ENCODE measurements around the gene SLC11A2. TPM values are rescaled to one million over a fixed set of nuclear protein-coding genes. Genes with fewer than 3 reads are reported as not detected.

Gene SLC11A2
- total and polyA plus RNA-seq, 2 experiments from 2014 or later, result 18.7 to 22.8 TPM

GRCh38 chr12:51067771-51068170 lies 41.6 kb upstream of the SLC11A2 start:
- Histone ChIP-seq H3K9me2 (ENCODE audit: insufficient read depth) (no peaks in the 10 kb centered on the region), H3K4me3 (no peak overlapping the region), H3K27me3 (replicated peaks; ENCODE audit: insufficient read depth) (no peaks in the 10 kb centered on the region), H4K20me1 (ENCODE audit: insufficient read depth) (no peaks in the 10 kb centered on the region), H3K4me1 (ENCODE audit: insufficient read depth) (no peaks in the 10 kb centered on the region), H3F3A (ENCODE audit: insufficient read depth) (peaks cover 17% of the 10 kb centered on the region), H3K27ac (no peak overlapping the region), H2AFZ (no peak overlapping the region), H3K4me2 (ENCODE audit: unreplicated experiment) (no peak overlapping the region), H3K9ac (no peak overlapping the region), H3K79me2 (ENCODE audit: insufficient read depth) (peaks cover 10% of the 10 kb centered on the region; the same call in 1 of the 2 replicates), H3K36me3 (ENCODE audit: low read depth) (peaks cover 71% of the 10 kb centered on the region), H3K9me3 (ENCODE audit: low read depth) (no peaks in the 10 kb centered on the region)
- TF ChIP-seq EZH2phosphoT487 (IDR thresholded peaks at IDR 0.05; ENCODE audit: insufficient read depth, low read depth), result no peak
- no peak for TF ChIP-seq EZH2 (IDR thresholded peaks at IDR 0.05; ENCODE audit: insufficient read depth, poor library complexity, severe bottlenecking)
- 77 to 84% methylated on average over 6 to 7 of the region's 7 CpGs for WGBS, 2 experiments (ENCODE audit: low coverage in 1 of 2, low lambda C conversion rate in 2 of 2, missing lambda C conversion rate in 2 of 2)
- in situ Hi-C loops (cut with MboI), result no loop called here
- DNase-seq, result no peak

GRCh38 chr12:51067229-51067628 lies 41.0 kb upstream of the SLC11A2 start:
- H3K9me2 ChIP-seq (ENCODE audit: insufficient read depth), result no peaks in the 10 kb centered on the region
- H3K79me2 ChIP-seq (ENCODE audit: insufficient read depth), result 0 out of 2 replicates have a peak, but pooled peaks cover 8% of the 10 kb centered on the region
- no peak overlapping the region for H3K27ac ChIP-seq
- no peaks in the 10 kb centered on the region for H3K9me3 ChIP-seq (ENCODE audit: low read depth)
- in situ Hi-C loops (cut with MboI), result no loop called here
- H3F3A ChIP-seq (ENCODE audit: insufficient read depth), result peaks cover 22% of the 10 kb centered on the region
- H3K4me2 ChIP-seq (ENCODE audit: unreplicated experiment), result no peak overlapping the region
- no peak for DNase-seq
- no peaks in the 10 kb centered on the region for H3K4me1 ChIP-seq (ENCODE audit: insufficient read depth)
- no peaks in the 10 kb centered on the region for H3K27me3 ChIP-seq (replicated peaks; ENCODE audit: insufficient read depth)
- H3K36me3 ChIP-seq (ENCODE audit: low read depth), result peaks cover 73% of the 10 kb centered on the region
- no peak overlapping the region for H3K4me3 ChIP-seq
- WGBS, 2 experiments (ENCODE audit: low coverage in 1 of 2, low lambda C conversion rate in 2 of 2, missing lambda C conversion rate in 2 of 2), result 72 to 74% methylated on average over 4 of the region's 4 CpGs
- H4K20me1 ChIP-seq (ENCODE audit: insufficient read depth), result no peaks in the 10 kb centered on the region
- TF ChIP-seq EZH2 (IDR thresholded peaks at IDR 0.05; ENCODE audit: insufficient read depth, poor library complexity, severe bottlenecking), result no peak
- TF ChIP-seq EZH2phosphoT487 (IDR thresholded peaks at IDR 0.05; ENCODE audit: insufficient read depth, low read depth), result no peak
- H3K9ac ChIP-seq, result no peak overlapping the region
- no peak overlapping the region for H2AFZ ChIP-seq

- H3K4me1 ChIP-seq (ENCODE audit: insufficient read depth), result no peaks in the 10 kb centered on the region
- no peak for DNase-seq
- WGBS, 2 experiments (ENCODE audit: low coverage in 1 of 2, low lambda C conversion rate in 2 of 2, missing lambda C conversion rate in 2 of 2), result 97 to 100% methylated on average over 5 of the region's 5 CpGs
- H3K4me3 ChIP-seq, result no peak overlapping the region
- H3K27ac ChIP-seq, result no peak overlapping the region
- no peak overlapping the region for H2AFZ ChIP-seq
- H4K20me1 ChIP-seq (ENCODE audit: insufficient read depth), result no peaks in the 10 kb centered on the region
- H3F3A ChIP-seq (ENCODE audit: insufficient read depth), result peaks cover 34% of the 10 kb centered on the region
- no peak for TF ChIP-seq EZH2 (IDR thresholded peaks at IDR 0.05; ENCODE audit: insufficient read depth, poor library complexity, severe bottlenecking)
- TF ChIP-seq EZH2phosphoT487 (IDR thresholded peaks at IDR 0.05; ENCODE audit: insufficient read depth, low read depth), result no peak
- no peaks in the 10 kb centered on the region for H3K9me3 ChIP-seq (ENCODE audit: low read depth)
- H3K9ac ChIP-seq, result no peak overlapping the region
- in situ Hi-C loops (cut with MboI), result no loop called here
- H3K27me3 ChIP-seq (replicated peaks; ENCODE audit: insufficient read depth), result no peaks in the 10 kb centered on the region
- H3K79me2 ChIP-seq (ENCODE audit: insufficient read depth), result 0 out of 2 replicates have a peak, but pooled peaks cover 8% of the 10 kb centered on the region
- H3K4me2 ChIP-seq (ENCODE audit: unreplicated experiment), result no peak overlapping the region
- peaks cover 66% of the 10 kb centered on the region for H3K36me3 ChIP-seq (ENCODE audit: low read depth)
- no peaks in the 10 kb centered on the region for H3K9me2 ChIP-seq (ENCODE audit: insufficient read depth)
These were observed 39.3 kb upstream of the SLC11A2 start for GRCh38 chr12:51065530-51065929.

GRCh38 chr12:51062631-51063397 lies 36.6 kb upstream of the SLC11A2 start:
- Histone ChIP-seq H3K9me3 (ENCODE audit: low read depth) (no peaks in the 10 kb centered on the region), H3K27me3 (replicated peaks; ENCODE audit: insufficient read depth) (no peaks in the 10 kb centered on the region), H4K20me1 (ENCODE audit: insufficient read depth) (no peaks in the 10 kb centered on the region), H3K36me3 (ENCODE audit: low read depth) (peaks cover 61% of the 10 kb centered on the region), H3K4me1 (ENCODE audit: insufficient read depth) (no peaks in the 10 kb centered on the region), H3F3A (ENCODE audit: insufficient read depth) (peaks cover 50% of the 10 kb centered on the region), H3K9me2 (ENCODE audit: insufficient read depth) (no peaks in the 10 kb centered on the region), H3K4me3 (no peak overlapping the region), H3K4me2 (ENCODE audit: unreplicated experiment) (no peak overlapping the region), H3K79me2 (ENCODE audit: insufficient read depth) (no peaks in the 10 kb centered on the region), H2AFZ (no peak overlapping the region), H3K9ac (no peak overlapping the region), H3K27ac (no peak overlapping the region)
- 73 to 75% methylated on average over 9 of the region's 9 CpGs for WGBS, 2 experiments (ENCODE audit: low coverage in 1 of 2, low lambda C conversion rate in 2 of 2, missing lambda C conversion rate in 2 of 2)
- no peak for DNase-seq
- TF ChIP-seq EZH2 (IDR thresholded peaks at IDR 0.05; ENCODE audit: insufficient read depth, poor library complexity, severe bottlenecking), result no peak
- no peak for TF ChIP-seq EZH2phosphoT487 (IDR thresholded peaks at IDR 0.05; ENCODE audit: insufficient read depth, low read depth)
- in situ Hi-C loops (cut with MboI), result no loop called here
